GM21526 (cell line): ENCODE measurements around the gene MLLT1.

Experiments
- ATAC-seq: cut with Tn5 transposase; IDR thresholded peaks from one replicate; pipeline ENCODE4 v1.9.1; 2021; ENCODE audit warnings: moderate library complexity; ENCODE audit not compliant: unreplicated experiment, low FRiP score

Gene MLLT1

GRCh38 chr19:6224308-6224675 lies 55.5 kb downstream of the MLLT1 start:
- no peak for ATAC-seq

- no peak for ATAC-seq
These were observed 56.1 kb downstream of the MLLT1 start for GRCh38 chr19:6223461-6224307.

GRCh38 chr19:6222884-6223283 lies 56.9 kb downstream of the MLLT1 start:
- no peak for ATAC-seq

- ATAC-seq = no peak
These were observed 57.7 kb downstream of the MLLT1 start for GRCh38 chr19:6221878-6222746.

- ATAC-seq = no peak
These were observed 58.4 kb downstream of the MLLT1 start for GRCh38 chr19:6221220-6221877.

GRCh38 chr19:6220385-6221191 lies 59.2 kb downstream of the MLLT1 start:
- no peak for ATAC-seq

- ATAC-seq = no peak
These were observed 60.0 kb downstream of the MLLT1 start for GRCh38 chr19:6219586-6220290.

- ATAC-seq = no peak
These were observed 60.6 kb downstream of the MLLT1 start for GRCh38 chr19:6219147-6219525.

GRCh38 chr19:6218491-6219146 lies 61.2 kb downstream of the MLLT1 start:
- ATAC-seq = no peak

- no peak for ATAC-seq
These were observed 61.9 kb downstream of the MLLT1 start for GRCh38 chr19:6217752-6218334.

GRCh38 chr19:6216996-6217751 lies 62.6 kb downstream of the MLLT1 start:
- no peak for ATAC-seq

GRCh38 chr19:6216236-6216995 lies 63.4 kb downstream of the MLLT1 start:
- no peak for ATAC-seq

- ATAC-seq = no peak
These were observed 64.0 kb downstream of the MLLT1 start for GRCh38 chr19:6215701-6216235.

- ATAC-seq = no peak
These were observed 64.8 kb downstream of the MLLT1 start for GRCh38 chr19:6214881-6215541.

- no peak for ATAC-seq
These were observed 65.8 kb downstream of the MLLT1 start for GRCh38 chr19:6213696-6214641.

- no peak for ATAC-seq
These were observed 66.5 kb downstream of the MLLT1 start for GRCh38 chr19:6213266-6213595.
